HepG2 (cell line): ENCODE results near the gene PSMD1. TPM values are rescaled to one million over a fixed set of nuclear protein-coding genes. Genes with fewer than 3 reads are reported as not detected.

Experiments
- FOXK1 ChIP-seq: sonication (generic); formaldehyde crosslinking; IDR thresholded peaks from 2 replicates; pipeline ENCODE4 v1.4.0; 2020; ENCODE audit warnings: low read depth, missing genetic modification reagents, borderline replicate concordance
- JUN ChIP-seq: sonication (generic); formaldehyde crosslinking; IDR thresholded peaks from 2 replicates; pipeline ENCODE4 v1.4.0; 2020; ENCODE audit warnings: mild to moderate bottlenecking, missing genetic modification reagents
- PAWR ChIP-seq: sonication (generic); formaldehyde crosslinking; IDR thresholded peaks from 2 replicates; pipeline ENCODE4 v1.4.0; 2020; ENCODE audit warnings: missing genetic modification reagents, mild to moderate bottlenecking, borderline replicate concordance
- RXRB ChIP-seq: IDR thresholded peaks from 2 replicates; pipeline ENCODE4 v1.6.1; 2016; ENCODE audit warnings: borderline replicate concordance, missing genetic modification reagents, missing compliant biosample characterization
- ZBTB21 ChIP-seq: sonication (generic); formaldehyde crosslinking; IDR thresholded peaks from 2 replicates; pipeline ENCODE4 v1.4.0; 2020; ENCODE audit warnings: missing genetic modification reagents
- polyA plus RNA-seq, 8 experiments: library from polyadenylated mRNA; depleted of rRNA in 3 of 8; stranded (reverse) in 7 of 8; unstranded in 1 of 8; fragments of >200 nt; fragmentation: Illumina TruSeq in 4 of 8; extraction: Trizol in 4 of 8; gene quantifications; 2 replicates each; pipeline versions ENCODE4 v1.2.1 to v1.2.3, GENCODE V29; 2011 to 2016; ENCODE audit warnings: low read depth in 4 of 8, missing spikeins in 1 of 8, mixed read lengths in 1 of 8; ENCODE audit not compliant: insufficient read depth in 1 of 8
- total RNA-seq, 5 experiments: library from RNA; depleted of rRNA; stranded (reverse); fragments of >200 nt; fragmentation: Illumina TruSeq; extraction: Trizol; gene quantifications; 2 replicates each; pipeline ENCODE4 v1.2.3, GENCODE V29; 2016; ENCODE audit warnings: low read depth in 1 of 5
- TF ChIP-seq, protein P1 (sequence below): sonication (generic); formaldehyde crosslinking; IDR thresholded peaks from 2 replicates; pipeline ENCODE4 v1.4.0; 2020; ENCODE audit warnings: mild to moderate bottlenecking, missing genetic modification reagents
- TF ChIP-seq, protein P2 (sequence below), 2 experiments: sonication (generic) in 1 of 2; formaldehyde crosslinking in 1 of 2; IDR thresholded peaks; 2 replicates each; pipeline versions ENCODE4 v1.6.1 to v1.9.0; 2014 to 2022; ENCODE audit warnings: antibody characterized with exemption in 1 of 2, borderline replicate concordance in 1 of 2, inconsistent platforms in 1 of 2, low read depth in 1 of 2, missing genetic modification reagents in 1 of 2
- TF ChIP-seq, protein P3 (sequence below): IDR thresholded peaks from 2 replicates; pipeline ENCODE4 v1.6.1; 2012; ENCODE audit warnings: low read depth, low read length, improper control_type of control experiment

The PSMD1 gene
- total and polyA plus RNA-seq, 2 of the 13 experiments (the other 11 are each of a cell fraction or from before 2014, with no cell fraction given) = 136 to 191 TPM

DNA sequence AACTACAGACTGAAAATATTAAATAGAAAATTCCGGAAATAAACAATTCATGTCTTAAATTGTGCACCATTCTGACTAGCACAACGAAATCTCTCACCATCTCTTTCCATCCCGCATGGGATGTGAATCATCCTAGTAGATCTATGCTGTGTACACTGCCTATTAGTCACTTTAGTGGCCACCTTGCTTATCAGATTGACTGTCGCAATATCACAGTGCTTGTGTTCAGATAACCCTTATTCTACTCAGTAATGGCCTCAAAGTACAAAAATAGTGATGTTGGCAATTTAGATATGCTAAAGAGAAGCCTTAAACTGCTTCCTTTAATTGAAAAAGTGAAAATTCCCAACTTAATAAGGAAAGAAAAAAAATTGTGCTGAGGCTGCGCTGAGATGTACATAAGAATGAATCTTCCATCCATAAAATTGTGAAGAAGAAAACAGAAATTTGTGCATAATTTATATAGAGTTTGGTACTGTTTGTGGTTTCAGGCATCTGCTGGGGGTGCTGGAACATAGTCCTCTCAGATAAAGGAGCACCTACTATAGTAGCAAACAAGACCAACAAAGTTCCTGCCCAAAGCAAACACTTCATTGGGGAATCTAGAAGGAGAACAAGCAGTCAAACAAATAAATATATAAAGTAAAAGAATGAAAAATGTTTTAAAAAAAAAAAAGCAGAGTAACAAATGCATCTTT is 12.0 kb downstream of the PSMD1 start (continued):
- TF ChIP-seq, protein P1, sequence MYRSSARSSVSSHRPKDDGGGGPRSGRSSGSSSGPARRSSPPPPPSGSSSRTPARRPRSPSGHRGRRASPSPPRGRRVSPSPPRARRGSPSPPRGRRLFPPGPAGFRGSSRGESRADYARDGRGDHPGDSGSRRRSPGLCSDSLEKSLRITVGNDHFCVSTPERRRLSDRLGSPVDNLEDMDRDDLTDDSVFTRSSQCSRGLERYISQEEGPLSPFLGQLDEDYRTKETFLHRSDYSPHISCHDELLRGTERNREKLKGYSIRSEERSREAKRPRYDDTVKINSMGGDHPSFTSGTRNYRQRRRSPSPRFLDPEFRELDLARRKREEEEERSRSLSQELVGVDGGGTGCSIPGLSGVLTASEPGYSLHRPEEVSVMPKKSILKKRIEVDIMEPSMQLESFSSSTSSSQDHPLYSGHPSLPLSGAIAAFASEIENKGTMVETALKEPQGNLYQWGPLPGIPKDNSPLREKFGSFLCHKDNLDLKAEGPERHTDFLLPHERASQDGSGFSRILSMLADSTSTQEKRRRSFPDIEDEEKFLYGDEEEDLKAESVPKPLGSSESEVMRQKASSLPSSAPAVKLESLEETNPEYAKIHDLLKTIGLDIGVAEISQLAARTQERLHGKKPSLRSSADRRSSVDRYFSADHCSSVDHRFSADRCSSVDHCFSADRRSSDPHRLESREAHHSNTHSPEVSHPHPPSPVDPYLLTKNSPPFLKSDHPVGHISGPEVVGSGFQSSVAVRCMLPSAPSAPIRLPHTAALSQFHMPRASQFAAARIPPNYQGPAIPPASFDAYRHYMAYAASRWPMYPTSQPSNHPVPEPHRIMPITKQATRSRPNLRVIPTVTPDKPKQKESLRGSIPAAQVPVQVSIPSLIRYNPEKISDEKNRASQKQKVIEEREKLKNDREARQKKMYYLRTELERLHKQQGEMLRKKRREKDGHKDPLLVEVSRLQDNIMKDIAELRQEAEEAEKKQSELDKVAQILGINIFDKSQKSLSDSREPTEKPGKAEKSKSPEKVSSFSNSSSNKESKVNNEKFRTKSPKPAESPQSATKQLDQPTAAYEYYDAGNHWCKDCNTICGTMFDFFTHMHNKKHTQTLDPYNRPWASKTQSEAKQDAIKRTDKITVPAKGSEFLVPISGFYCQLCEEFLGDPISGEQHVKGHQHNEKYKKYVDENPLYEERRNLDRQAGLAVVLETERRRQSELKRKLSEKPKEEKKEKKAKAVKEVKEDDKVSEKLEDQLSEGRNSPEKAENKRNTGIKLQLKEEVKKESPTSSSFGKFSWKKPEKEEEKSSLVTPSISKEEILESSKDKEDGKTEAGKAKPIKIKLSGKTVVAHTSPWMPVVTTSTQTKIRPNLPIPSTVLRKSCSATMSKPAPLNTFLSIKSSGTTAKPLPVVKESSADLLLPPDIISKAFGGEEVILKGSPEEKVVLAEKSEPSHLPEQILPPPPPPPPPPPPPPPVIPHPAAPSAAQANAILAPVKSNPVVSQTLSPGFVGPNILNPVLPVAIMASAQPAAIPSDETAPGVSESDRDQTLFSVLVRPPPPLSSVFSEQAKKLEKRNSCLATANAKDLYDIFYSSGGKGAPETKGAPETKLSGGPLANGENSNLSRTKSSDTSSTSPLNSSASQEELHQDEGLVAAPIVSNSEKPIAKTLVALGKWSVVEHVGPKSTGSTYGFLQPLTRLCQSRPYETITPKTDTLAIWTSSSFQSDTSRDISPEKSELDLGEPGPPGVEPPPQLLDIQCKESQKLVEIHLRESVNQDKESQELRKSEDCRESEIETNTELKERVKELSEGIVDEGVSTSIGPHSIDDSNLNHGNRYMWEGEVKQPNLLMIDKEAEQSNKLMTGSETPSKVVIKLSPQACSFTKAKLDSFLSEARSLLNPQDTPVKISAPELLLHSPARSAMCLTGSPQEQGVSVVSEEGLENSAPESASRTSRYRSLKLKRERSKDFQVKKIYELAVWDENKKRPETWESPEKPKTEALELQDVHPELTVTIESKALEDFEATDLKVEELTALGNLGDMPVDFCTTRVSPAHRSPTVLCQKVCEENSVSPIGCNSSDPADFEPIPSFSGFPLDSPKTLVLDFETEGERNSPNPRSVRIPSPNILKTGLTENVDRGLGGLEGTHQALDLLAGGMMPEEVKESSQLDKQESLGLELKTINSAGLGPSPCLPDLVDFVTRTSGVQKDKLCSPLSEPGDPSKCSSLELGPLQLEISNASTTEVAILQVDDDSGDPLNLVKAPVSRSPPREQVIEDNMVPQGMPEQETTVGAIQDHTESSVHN (CRISPR knock-in tag) = no peak
- TF ChIP-seq ZBTB21 (CRISPR knock-in tag) (no peak), FOXK1 (peak; percentile 69; the same call in 1 of the 2 replicates), PAWR (CRISPR knock-in tag) (no peak), RXRB (CRISPR knock-in tag) (peak; percentile 73; the same call in 1 of the 2 replicates), JUN (CRISPR knock-in tag) (peak; percentile 74)
- TF ChIP-seq, protein P2, sequence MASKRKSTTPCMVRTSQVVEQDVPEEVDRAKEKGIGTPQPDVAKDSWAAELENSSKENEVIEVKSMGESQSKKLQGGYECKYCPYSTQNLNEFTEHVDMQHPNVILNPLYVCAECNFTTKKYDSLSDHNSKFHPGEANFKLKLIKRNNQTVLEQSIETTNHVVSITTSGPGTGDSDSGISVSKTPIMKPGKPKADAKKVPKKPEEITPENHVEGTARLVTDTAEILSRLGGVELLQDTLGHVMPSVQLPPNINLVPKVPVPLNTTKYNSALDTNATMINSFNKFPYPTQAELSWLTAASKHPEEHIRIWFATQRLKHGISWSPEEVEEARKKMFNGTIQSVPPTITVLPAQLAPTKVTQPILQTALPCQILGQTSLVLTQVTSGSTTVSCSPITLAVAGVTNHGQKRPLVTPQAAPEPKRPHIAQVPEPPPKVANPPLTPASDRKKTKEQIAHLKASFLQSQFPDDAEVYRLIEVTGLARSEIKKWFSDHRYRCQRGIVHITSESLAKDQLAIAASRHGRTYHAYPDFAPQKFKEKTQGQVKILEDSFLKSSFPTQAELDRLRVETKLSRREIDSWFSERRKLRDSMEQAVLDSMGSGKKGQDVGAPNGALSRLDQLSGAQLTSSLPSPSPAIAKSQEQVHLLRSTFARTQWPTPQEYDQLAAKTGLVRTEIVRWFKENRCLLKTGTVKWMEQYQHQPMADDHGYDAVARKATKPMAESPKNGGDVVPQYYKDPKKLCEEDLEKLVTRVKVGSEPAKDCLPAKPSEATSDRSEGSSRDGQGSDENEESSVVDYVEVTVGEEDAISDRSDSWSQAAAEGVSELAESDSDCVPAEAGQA (IDR thresholded peaks at IDR 0.05; ENCODE audit: low read depth) = no peak
- TF ChIP-seq, protein P2 (CRISPR knock-in tag; IDR thresholded peaks at IDR 0.05; ENCODE audit: borderline replicate concordance) = no peak
- TF ChIP-seq, protein P3, sequence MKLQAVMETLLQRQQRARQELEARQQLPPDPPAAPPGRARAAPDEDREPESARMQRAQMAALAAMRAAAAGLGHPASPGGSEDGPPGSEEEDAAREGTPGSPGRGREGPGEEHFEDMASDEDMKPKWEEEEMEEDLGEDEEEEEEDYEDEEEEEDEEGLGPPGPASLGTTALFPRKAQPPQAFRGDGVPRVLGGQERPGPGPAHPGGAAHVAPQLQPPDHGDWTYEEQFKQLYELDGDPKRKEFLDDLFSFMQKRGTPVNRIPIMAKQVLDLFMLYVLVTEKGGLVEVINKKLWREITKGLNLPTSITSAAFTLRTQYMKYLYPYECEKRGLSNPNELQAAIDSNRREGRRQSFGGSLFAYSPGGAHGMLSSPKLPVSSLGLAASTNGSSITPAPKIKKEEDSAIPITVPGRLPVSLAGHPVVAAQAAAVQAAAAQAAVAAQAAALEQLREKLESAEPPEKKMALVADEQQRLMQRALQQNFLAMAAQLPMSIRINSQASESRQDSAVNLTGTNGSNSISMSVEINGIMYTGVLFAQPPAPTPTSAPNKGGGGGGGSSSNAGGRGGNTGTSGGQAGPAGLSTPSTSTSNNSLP = peak; percentile 98
